ENCODE data around the gene EXT2. TPM values are rescaled to one million over a fixed set of nuclear protein-coding genes. Genes with fewer than 3 reads are reported as not detected.
A peak's percentile ranks its signal among the peaks of the same experiment; 100 is the strongest.

EXT2 gene
- polyA plus RNA-seq, 1 of the 3 experiments (the other 2 are of a cell fraction), result 92.9 TPM

DNA sequence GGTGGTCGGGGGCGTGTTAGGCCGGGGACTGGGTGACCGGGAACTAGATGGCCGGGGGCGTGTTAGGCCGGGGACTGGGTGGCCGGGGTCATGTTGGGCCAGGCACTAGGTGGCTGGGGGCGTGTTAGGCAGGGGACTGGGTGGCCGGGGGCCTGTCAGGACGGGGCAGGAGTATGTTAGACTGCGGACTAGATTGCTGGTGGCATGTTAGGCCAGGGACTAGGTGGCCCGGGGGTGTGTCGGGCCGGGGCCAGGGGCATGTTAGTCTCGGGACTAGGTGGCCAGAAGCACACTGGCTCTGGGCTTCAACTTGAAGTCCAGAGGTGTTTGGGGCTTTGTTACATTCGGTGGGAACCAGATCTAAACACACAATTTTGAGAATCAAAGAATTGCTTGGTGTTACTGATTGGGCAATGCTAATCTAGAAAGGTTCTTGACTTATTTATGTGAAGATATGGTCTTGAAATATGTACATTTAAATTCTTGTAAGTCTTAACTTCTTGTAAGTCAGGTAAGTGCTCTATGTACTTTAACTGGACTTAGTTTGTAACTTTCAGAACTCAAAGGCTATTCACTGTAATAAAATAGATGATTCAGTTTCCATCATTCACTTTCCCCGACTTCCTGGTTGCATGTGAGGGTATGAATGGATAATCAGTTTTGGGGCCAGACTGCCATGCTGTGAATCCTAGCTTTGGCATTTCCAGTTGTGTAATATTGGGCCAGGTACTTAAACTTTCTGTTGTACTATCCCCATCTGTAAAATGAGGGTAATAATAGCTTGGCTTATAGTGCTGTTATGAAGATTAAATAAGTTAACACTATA lies 1.1 kb downstream of the EXT2 start:
- Histone ChIP-seq H3K79me2 (ENCODE audit: insufficient read depth) (peaks cover 41% of the 10 kb centered on the region), H3K9me2 (no peaks in the 10 kb centered on the region), H3K36me3 (replicated peaks in 1 of 2; ENCODE audit: control insufficient read depth in 1 of 2, insufficient read depth in 2 of 2, low read length in 1 of 2) (no peaks in the 10 kb centered on the region), H3K4me3 (ENCODE audit: low read depth in 2 of 2, low read length in 1 of 2) (peak overlapping the region; percentile 71 to 91), H2AFZ (ENCODE audit: low read depth) (0 out of 2 replicates have a peak overlapping the region, but pooled peaks have one; percentile 1), H3K27ac (ENCODE audit: low read depth in 2 of 2, low read length in 1 of 2) (peak overlapping the region in 1 of 2 experiments; percentile 48; a peak in 1 of 4 replicates), H3K9ac (peak overlapping the region; percentile 76), H3K9me3 (no peaks in the 10 kb centered on the region), H4K20me1 (ENCODE audit: insufficient read depth) (0 out of 2 replicates have a peak, but pooled peaks cover 11% of the 10 kb centered on the region), H3K27me3 (ENCODE audit: insufficient read depth) (no peaks in the 10 kb centered on the region), H3K4me2 (peak overlapping the region; percentile 98), H3K4me1 (ENCODE audit: control insufficient read depth in 1 of 2, insufficient read depth in 2 of 2, low read depth in 1 of 2, low read length in 1 of 2) (peaks cover 3 to 9% of the 10 kb centered on the region in 2 experiments; a peak in 3 of 4 replicates), H3F3A (replicated peaks; ENCODE audit: insufficient read depth) (peaks cover 4% of the 10 kb centered on the region)
- CTCF ChIA-PET, result interaction anchor here (1.6 to 4.0 kb wide), 3 partner anchors 23 to 440 kb away, joined by 7 to 25 read pairs (median 12); no protein-coding TSS in a partner anchor
- POLR2A ChIA-PET, result no interaction called here
- TF ChIP-seq, protein P1, sequence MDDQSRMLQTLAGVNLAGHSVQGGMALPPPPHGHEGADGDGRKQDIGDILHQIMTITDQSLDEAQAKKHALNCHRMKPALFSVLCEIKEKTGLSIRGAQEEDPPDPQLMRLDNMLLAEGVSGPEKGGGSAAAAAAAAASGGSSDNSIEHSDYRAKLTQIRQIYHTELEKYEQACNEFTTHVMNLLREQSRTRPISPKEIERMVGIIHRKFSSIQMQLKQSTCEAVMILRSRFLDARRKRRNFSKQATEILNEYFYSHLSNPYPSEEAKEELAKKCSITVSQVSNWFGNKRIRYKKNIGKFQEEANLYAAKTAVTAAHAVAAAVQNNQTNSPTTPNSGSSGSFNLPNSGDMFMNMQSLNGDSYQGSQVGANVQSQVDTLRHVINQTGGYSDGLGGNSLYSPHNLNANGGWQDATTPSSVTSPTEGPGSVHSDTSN (IDR thresholded peaks at IDR 0.05), result no peak
- TF ChIP-seq MXI1 (IDR thresholded peaks at IDR 0.05; ENCODE audit: low read depth, low read length), result 0 out of 2 replicates have a peak, but pooled peaks have one; percentile 13
- no peak for DNase-seq
- 8% methylated on average over 15 of the region's 18 CpGs for WGBS (ENCODE audit: low lambda C conversion rate)

DNA sequence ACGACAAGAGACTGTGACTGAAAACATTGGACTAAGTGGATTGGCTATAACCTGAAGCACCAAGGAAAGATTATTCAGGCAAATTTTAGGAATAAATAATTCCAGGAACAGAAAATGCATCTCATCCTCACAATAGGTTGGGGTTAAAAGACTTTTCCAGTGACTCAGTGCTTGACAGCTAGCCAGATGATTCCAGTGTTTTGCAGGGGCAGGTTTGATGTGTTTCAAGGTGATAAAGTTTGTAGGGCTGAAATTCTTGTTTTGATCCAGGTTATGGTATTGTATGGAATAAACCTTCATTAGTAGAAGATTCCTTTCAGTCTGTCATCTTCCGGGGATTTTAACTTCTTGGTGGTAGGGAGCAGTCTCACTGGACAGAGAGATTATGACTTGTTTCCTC lies 2.3 kb downstream of the EXT2 start:
- TF ChIP-seq RAD21 (IDR thresholded peaks at IDR 0.05; ENCODE audit: low read length) (no peak), FOXM1 (IDR thresholded peaks at IDR 0.05; ENCODE audit: low read depth) (no peak), EZH2phosphoT487 (IDR thresholded peaks at IDR 0.05; ENCODE audit: borderline replicate concordance, low read depth) (no peak), JUND (IDR thresholded peaks at IDR 0.05) (no peak), TEAD4 (IDR thresholded peaks at IDR 0.05; ENCODE audit: borderline replicate concordance, insufficient read depth) (no peak), POLR2AphosphoS5 (IDR thresholded peaks at IDR 0.05; ENCODE audit: low read depth, low read length) (no peak), RCOR1 (IDR thresholded peaks at IDR 0.05; ENCODE audit: low read length) (no peak), YY1 (IDR thresholded peaks at IDR 0.05; ENCODE audit: low read depth) (no peak), MEF2A (IDR thresholded peaks at IDR 0.05; ENCODE audit: borderline replicate concordance, low read depth) (no peak), RFX5 (IDR thresholded peaks at IDR 0.05; ENCODE audit: low read length) (no peak), NFIC (IDR thresholded peaks at IDR 0.05; ENCODE audit: borderline replicate concordance) (no peak)
- TF ChIP-seq, protein P2, sequence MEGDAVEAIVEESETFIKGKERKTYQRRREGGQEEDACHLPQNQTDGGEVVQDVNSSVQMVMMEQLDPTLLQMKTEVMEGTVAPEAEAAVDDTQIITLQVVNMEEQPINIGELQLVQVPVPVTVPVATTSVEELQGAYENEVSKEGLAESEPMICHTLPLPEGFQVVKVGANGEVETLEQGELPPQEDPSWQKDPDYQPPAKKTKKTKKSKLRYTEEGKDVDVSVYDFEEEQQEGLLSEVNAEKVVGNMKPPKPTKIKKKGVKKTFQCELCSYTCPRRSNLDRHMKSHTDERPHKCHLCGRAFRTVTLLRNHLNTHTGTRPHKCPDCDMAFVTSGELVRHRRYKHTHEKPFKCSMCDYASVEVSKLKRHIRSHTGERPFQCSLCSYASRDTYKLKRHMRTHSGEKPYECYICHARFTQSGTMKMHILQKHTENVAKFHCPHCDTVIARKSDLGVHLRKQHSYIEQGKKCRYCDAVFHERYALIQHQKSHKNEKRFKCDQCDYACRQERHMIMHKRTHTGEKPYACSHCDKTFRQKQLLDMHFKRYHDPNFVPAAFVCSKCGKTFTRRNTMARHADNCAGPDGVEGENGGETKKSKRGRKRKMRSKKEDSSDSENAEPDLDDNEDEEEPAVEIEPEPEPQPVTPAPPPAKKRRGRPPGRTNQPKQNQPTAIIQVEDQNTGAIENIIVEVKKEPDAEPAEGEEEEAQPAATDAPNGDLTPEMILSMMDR (IDR thresholded peaks at IDR 0.05), result no peak
- TF ChIP-seq, protein P3, sequence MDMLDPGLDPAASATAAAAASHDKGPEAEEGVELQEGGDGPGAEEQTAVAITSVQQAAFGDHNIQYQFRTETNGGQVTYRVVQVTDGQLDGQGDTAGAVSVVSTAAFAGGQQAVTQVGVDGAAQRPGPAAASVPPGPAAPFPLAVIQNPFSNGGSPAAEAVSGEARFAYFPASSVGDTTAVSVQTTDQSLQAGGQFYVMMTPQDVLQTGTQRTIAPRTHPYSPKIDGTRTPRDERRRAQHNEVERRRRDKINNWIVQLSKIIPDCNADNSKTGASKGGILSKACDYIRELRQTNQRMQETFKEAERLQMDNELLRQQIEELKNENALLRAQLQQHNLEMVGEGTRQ (IDR thresholded peaks at IDR 0.05; ENCODE audit: borderline replicate concordance, low read depth, low read length), result no peak
- TF ChIP-seq, protein P4, sequence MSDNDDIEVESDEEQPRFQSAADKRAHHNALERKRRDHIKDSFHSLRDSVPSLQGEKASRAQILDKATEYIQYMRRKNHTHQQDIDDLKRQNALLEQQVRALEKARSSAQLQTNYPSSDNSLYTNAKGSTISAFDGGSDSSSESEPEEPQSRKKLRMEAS (IDR thresholded peaks at IDR 0.05; ENCODE audit: low read depth), result no peak
- TF ChIP-seq, protein P1 (IDR thresholded peaks at IDR 0.05), result no peak
- TF ChIP-seq, protein P5, sequence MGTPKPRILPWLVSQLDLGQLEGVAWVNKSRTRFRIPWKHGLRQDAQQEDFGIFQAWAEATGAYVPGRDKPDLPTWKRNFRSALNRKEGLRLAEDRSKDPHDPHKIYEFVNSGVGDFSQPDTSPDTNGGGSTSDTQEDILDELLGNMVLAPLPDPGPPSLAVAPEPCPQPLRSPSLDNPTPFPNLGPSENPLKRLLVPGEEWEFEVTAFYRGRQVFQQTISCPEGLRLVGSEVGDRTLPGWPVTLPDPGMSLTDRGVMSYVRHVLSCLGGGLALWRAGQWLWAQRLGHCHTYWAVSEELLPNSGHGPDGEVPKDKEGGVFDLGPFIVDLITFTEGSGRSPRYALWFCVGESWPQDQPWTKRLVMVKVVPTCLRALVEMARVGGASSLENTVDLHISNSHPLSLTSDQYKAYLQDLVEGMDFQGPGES (IDR thresholded peaks at IDR 0.05; ENCODE audit: low read depth, low read length), result no peak
- H3K27ac ChIP-seq (ENCODE audit: low read depth in 2 of 2, low read length in 1 of 2), result no peak overlapping the region
- 94% methylated on average over 2 of the region's 2 CpGs for WGBS (ENCODE audit: low lambda C conversion rate)
- no peak overlapping the region for H3K4me2 ChIP-seq
- H3K9me3 ChIP-seq, result no peaks in the 10 kb centered on the region
- no peaks in the 10 kb centered on the region for H3K36me3 ChIP-seq (replicated peaks in 1 of 2; ENCODE audit: control insufficient read depth in 1 of 2, insufficient read depth in 2 of 2, low read length in 1 of 2)
- 0 out of 2 replicates have a peak, but pooled peaks cover 11% of the 10 kb centered on the region for H4K20me1 ChIP-seq (ENCODE audit: insufficient read depth)
- H3K9ac ChIP-seq, result no peak overlapping the region
- H2AFZ ChIP-seq (ENCODE audit: low read depth), result no peak overlapping the region
- no peak for DNase-seq
- ChIA-PET CTCF (interaction anchor here (0.7 to 1.6 kb wide), 2 partner anchors 11 to 22 kb away, joined by 3 to 7 read pairs; no protein-coding TSS in a partner anchor), POLR2A (no interaction called here)
- H3K27me3 ChIP-seq (ENCODE audit: insufficient read depth), result no peaks in the 10 kb centered on the region
- peaks cover 41% of the 10 kb centered on the region for H3K79me2 ChIP-seq (ENCODE audit: insufficient read depth)
- no peak overlapping the region for H3K4me3 ChIP-seq (ENCODE audit: low read depth in 2 of 2, low read length in 1 of 2)
- no peaks in the 10 kb centered on the region for H3K9me2 ChIP-seq
- H3K4me1 ChIP-seq (ENCODE audit: control insufficient read depth in 1 of 2, insufficient read depth in 2 of 2, low read depth in 1 of 2, low read length in 1 of 2), result peaks cover 3 to 9% of the 10 kb centered on the region in 2 experiments; a peak in 3 of 4 replicates
- peaks cover 4% of the 10 kb centered on the region for H3F3A ChIP-seq (replicated peaks; ENCODE audit: insufficient read depth)
